Measurements from ENCODE around the gene TRIM8.
A peak's percentile ranks its signal among the peaks of the same experiment; 100 is the strongest.

Gene TRIM8, protein sequence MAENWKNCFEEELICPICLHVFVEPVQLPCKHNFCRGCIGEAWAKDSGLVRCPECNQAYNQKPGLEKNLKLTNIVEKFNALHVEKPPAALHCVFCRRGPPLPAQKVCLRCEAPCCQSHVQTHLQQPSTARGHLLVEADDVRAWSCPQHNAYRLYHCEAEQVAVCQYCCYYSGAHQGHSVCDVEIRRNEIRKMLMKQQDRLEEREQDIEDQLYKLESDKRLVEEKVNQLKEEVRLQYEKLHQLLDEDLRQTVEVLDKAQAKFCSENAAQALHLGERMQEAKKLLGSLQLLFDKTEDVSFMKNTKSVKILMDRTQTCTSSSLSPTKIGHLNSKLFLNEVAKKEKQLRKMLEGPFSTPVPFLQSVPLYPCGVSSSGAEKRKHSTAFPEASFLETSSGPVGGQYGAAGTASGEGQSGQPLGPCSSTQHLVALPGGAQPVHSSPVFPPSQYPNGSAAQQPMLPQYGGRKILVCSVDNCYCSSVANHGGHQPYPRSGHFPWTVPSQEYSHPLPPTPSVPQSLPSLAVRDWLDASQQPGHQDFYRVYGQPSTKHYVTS

DNA sequence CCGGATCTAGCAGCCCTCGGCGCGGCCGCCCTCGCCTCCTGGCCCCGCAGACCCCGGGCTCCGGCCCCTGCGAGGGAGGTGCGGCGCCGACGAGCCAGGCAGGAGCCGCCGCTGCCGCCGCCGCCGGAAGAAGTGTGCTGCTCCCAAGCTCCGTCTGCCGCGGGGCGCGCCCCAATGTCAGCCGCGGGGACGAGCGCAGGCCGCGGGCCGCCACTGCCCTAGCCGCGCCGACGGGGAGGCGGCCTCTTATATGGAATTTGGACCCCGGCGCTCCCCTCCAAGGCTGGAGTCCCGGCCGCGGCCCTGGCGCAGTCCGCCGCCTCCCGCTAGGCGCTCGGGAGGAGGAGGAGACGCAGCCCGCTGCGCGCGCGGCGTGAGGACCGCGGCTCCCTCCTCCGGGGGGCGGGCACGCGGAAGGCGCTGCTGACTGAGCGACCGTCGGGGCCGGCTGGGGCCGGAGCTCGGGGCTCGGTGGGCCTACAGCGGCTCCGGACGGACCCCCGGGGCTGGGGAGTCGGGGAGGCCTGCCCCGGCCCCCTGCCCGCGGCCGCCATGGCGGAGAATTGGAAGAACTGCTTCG, at the start of gene TRIM8:
TSS of gene TRIM8 (plus strand) at position 414 of the 580 bp plus-strand sequence. CDS start at position 553, 139 bp downstream.
- DNase-seq = peak; percentile 69

DNA sequence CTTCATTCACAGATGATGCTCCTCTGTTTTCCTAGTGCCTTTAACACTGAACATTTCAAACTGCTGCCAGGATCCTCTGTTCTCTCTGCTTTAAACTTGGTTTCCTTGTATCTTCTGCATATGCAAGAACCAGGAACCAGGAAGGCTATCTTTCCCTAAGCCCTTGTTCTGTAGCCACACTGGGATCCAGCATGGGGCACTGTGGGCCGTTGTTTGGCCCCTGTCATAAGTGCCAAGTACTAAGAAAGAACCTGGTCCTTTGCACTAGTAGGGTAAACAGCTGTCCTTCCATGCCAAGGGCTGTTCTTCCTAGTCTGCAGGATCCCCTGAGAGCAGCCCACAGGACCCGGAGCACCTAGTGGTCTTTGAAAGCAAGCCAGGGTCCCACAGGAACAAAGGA, 49.0 kb upstream of the TRIM8 start:
- DNase-seq = no peak

DNA sequence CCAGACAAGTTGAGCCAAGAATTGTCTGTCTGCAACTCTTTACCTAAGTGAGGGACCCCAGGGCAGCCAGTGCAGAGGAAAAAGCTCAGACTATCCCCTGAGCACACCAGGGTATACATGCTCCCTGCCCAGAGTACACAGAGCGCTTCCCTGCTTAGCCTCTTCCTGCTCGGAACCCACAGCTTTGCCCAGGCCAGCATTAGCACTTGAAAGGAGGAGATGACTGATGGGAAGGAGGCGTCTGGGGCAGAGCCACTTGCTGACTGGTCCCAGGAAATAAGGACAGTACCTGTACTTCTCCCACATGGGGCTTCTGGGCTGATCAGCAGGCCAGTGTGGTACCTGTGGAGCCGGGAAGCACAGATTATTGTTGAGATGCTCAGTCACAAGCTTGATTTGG, 48.4 kb upstream of the TRIM8 start:
- DNase-seq = no peak

DNA sequence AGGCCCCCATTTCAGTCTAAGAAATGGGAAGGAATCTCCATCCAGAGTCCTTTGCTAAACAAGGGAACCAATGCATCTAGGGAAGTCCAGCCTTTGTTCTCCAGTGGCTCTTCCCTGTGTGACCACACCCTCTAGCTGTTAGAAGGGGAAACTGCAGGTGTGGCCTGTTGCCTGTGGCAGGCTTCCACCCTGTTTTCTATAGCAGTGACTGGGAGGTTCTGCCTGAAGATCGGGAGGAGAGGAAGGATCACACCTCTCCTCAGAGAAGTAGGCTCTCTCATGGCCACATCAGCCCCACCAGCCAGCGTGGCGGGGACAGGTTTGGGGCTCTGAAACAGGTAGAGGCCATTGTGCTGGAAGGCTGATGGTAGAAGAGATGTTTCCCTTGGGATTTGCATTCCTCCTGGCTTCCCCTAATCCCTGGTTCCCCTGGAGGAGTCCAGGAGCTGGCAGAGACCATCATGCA, 47.7 kb upstream of the TRIM8 start:
- peak; percentile 39 for DNase-seq

DNA sequence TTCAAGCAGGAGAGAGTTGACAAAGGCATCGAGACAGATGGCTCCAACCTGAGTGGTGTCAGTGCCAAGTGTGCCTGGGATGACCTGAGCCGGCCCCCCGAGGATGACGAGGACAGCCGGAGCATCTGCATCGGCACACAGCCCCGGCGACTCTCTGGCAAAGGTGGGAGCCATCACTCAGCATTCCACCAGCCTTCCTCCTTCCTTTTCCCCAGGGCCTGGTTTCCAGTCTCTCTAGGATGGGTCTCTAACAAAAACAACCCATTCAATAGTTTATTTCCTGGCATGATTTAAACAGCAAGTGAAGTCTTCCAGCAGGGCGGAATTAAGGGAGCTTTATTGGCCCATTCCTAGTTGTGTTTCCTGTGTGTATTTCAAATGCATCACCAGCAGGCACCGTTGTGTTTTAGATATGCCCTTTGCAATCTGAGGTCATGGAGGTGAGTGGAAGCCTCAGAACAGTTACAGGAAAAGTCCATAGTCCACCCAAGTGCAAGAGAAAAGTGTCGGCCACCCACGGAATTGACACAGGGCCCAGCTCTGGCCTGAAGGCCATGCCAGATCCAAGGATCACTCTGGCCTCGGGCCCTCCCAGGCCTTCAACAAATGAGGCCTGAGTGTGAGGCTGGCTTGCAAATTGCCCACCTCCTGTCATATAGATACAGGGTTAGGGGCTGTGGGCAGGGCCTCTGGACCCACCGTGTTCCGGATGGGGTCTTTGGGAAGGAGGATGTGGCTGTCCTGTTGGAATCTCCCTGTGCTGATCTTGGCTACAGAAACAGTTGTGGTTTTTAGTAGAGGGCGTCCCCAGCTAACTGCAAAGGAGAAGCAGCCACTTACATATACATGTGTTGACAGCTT, 46.9 kb upstream of the TRIM8 start:
- no peak for DNase-seq

DNA sequence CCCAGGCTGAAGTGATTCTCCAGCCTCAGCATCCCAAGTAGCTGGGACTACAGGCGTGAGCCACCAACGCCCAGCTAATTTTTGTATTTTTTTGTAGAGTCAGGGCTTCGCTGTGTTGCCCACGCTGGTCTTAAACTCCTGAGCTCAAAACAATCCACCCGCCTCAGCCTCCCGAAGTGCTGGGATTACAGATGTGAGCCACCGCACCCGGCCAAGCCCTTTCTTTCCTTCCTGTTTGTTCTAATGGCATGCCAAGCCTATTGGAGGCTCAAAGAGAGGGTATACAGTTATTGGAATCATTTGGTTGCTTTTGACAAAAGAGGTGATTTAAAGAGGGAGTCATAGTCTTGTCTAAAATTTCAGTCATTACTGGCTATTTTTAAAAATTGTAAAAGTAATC, 46.0 kb upstream of the TRIM8 start:
- DNase-seq = no peak

DNA sequence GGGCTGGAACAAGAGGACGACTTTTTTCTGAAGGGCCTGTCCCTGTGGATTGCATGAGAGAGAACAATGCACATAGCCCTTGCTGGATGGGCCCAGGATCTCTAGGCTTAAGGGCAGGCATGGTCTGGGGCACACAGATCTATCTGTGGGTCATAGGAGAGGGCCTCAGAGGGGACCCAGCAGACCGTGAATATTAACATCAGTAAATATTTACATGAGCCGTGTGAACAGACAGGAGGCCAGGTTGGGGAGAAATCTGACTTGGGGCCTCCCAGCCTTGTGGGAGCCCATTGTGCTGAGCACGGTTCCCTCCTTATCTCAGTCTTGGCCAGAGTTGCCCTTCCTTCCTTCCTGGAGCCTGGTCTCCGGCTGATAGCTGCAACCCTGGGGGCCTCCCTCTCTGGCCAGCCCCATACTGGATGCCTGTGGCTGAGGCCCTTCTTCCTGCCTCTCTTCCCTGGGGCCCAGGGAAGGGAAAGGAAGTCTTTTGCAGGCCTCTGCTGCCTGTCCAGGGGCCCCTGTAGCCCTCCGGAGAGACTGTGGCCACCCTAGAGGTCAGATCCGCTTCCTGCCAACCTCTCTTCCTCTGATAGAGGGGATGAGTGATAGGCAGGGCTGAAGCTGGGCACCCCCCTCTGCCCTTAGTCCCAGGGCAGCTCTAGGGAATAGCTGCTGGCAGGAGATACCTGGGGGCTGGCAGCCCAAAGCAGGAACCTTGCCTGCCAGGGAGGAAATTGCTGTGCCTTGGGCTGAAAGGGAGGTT, 44.5 kb upstream of the TRIM8 start:
- DNase-seq = no peak

DNA sequence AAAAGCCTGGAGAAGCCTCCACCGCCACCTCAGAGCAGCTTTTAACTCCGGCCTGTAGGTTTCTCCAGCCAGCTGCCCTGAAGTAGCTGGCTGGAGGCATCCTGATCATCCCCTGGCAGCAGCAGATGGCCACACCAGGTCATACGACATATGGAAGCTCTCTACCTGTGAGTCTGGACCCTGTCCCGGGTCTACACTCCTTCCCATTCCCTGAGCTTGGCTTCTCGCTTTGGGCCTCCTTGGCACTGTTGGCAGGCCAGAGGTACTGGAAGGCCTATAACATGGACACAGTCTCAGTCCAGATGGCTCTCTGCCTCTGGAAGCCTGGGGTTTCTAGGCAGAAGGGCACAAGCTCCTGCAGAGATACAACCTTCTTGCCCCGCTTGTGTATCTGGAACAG, 43.5 kb upstream of the TRIM8 start:
- DNase-seq = no peak

DNA sequence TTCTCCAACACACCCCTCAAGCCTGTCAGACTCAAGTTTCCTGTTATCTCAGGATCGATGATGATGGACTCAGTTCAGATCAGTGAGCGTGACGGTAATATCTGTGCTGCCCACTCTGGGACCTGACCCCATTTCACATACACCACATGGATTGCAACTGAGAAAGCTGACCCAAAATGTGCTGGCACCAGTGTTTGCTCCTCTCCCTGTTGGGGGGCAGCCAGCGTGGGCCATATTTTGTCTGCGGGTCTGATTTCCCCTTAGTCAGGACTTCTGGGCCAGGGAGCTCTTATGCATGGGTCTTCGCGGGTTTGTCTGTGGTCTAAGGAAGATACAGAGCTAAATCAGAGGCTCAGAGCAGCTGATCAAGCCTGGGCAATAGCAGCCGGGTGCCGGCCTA, 42.6 kb upstream of the TRIM8 start:
- DNase-seq = no peak

DNA sequence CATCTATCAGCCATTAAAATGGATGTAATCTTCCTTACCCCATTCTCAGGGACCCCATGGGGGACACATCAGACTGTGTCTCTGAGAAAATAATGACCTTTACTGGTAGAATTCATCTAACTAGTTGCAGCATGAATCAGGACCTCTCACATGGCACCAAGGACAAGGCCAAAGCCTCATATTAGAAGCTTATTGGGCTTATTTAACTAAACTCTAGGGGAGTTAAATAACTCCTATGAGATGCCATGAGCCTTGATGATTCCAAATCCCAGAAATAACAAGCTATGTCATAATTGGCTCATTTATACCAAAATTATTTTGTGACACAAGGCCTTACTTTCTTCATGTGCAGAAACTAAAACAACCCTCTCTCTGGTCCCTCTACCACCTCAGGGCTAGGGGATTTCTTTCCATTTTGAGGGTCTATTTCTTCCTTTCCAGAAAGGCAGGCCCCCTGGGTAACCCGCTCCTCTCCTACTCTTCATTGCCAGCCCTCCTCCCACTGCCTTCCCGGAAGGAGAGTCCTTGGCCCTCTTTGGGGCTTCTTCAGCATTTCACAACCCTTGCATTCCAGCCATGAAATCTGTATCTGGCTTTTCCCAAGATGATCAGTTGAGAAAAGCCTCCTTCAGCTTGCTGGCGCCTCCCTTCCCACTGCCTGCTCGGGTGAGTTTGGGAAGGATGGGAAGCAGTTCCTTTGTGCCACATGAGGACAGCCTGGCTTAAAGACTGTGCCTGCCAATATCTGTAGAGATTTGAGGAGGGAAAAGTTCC, 41.8 kb upstream of the TRIM8 start:
- no peak for DNase-seq

DNA sequence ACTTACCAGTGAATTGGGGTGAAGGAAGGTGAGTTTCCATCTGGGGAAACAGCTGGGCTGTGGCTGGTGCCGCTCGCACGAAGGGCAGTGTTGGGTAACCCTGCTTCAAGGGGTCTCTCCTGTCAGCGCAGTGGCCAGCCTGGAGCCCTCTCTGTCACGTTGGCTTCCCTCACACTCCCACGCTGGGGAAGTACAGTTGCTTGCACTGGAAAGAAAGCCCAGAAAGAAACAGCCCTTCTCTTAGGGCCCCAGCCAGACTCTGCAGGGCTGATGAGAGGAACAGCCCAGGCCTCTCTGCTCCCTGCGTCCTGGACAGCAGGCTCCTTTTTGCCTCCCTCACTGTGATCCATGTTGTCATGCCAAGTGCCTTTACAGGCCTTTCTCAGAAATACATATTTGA, 40.3 kb upstream of the TRIM8 start:
- DNase-seq = no peak

DNA sequence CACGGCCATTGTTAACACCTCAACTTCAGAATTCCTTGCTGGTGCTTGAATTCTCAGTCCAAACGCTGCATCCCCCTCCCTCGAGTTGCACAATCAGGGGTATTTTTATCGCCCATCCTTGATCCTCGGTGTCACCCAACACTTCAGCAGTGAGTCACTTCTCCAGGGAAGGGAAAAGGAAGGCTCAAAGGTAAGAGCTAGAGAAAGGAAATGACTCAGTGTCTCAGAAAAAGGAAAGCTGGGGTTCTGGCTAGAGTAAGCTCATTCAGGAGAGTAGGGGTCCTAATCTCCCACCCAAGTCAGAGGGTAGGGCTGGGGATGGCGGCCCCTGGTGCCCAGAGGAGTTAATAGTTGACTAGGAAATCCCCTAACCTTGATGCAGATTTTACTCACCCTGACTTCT, 39.8 kb upstream of the TRIM8 start:
- DNase-seq = no peak

DNA sequence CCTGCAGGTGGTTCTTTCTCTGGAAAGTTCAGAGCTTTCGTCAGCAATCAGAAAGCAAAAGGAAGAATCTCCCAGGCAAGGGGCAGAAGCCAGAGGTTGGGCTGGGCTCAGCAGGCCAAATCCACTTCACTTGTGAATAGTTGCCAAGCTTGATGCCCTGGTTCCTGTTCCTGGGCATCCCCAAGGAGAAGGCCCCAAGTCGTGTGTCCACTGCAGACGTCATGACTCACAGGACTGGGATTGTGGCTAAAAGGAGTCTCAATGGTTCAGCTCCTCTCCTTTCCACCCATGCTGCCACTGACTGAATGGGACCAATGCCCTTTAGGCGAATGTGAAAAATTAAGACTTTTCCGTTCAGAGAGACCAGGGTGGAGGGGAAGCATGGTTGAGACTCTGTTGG, 38.6 kb upstream of the TRIM8 start:
- DNase-seq = no peak

DNA sequence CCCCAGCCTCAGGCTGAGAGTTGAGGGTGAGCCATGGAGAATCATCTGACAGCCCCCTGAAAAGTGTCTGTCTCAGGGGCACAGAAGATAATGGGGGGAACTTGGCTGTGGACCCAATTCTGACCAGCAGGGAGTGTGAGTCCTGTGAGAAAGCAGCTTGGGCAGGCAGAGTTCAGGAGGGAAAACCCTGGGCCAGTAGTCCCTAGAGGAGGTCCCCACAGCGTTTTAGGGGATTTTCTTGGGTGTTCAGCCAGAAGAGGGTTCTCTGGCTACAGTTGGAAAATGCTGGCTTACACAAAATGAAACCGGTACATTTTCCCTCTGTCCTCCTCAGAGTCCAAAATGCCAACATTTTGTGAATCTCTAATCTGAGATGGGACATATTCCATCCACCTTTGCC, 35.8 kb upstream of the TRIM8 start:
- DNase-seq = no peak

DNA sequence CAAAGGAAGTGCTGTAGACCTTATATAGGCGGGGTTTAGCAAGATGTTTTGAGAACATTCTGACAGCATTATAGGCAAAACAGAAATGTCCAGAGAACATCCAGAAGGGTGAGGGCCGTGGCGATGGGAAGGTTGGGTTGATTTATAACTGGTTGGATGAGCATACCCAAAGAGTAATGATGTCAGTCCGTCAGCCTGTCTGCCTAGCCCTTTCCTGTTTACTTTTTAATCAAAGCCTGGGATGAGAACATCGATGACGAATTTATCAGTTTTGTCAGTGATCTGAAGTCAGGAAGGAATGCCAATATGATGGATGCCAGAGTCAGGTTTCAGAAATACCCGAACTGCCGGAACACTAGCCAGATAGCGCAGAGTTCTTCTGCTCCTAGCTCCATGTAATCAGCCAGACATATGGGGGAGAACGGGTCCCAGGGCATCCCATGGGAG, 33.8 kb upstream of the TRIM8 start:
- no peak for DNase-seq

DNA sequence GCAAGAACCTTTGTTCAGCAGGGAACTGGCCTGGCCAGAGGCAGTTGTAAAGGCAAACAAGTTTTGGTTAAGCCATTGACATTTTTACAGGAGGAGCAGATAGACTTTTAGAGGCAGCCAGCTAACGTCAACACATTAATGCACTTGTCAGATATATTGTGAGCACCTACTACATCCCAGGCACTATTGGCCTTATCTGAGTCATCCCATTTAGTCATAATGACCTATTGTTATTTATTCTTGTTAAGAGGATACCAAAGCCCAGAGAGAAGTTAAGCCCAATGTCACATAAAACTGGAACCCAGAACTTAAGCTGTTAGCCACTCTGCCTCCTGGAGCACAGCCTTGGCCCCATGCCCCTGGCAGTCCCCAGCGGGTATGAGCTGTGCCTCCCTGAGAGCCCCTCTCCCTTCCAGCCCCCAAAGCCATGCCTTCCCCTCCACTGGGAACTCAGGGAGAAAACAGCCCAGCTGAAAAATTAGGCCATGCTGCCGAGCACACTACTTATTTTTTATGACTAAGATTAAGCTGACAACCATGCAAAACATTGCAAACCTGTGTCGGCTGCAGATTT, 32.7 kb upstream of the TRIM8 start:
- no peak for DNase-seq

DNA sequence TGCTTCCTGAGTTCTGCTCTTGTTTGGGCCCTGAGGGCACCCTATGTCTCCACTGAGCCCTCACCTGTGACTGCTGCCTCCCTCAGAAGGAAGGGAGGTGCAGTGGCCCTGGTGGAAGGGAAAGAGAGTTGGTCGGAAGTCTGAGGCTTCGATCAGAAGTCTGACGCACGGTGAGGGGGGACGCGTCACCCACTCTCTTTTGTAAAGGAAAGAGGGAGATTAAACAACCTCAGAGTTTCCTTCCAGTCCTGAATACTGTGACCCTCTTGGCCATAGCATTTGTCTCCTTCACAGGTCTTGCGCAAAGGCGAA, 31.4 kb upstream of the TRIM8 start:
- no peak for DNase-seq

DNA sequence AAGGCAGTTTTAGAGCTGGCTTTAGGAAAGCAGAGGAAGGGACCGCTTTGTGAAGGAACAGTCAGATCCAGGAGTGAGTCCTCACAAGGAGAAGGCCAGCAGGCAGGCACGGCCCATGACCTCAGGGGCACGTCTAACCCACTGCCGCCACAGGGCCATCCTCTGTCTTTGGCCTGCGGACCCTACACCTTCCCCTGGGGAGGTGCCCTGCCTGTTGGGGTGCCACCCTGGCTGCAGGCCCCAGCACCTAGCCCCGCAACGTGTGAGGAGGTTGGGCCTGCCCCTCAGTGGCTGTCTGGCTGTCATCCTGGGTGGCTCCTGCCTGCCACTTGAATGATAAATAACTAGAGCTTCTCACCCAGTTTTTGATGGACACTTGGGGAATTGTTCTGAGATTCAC, 31.0 kb upstream of the TRIM8 start:
- no peak for DNase-seq

DNA sequence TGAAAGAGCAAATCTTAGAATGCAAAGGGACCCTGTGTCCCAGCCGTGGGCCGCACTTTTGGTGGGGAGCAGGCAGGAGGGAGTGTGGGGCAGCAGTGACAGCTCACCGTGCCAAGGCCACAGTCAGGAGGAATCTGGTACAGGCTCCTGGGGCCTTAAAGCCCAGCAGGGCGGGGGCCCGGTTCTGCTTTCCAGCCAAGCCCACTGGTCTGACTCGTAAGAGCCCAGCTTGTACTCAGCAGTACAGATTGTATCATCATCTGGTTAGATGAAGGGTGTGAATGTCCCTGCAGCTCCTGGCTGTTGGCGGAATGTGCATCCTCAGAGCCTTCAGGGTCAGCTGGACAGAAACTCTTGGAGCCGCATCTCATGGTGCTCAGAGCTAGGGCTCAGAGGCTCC, 30.5 kb upstream of the TRIM8 start:
- DNase-seq = no peak

DNA sequence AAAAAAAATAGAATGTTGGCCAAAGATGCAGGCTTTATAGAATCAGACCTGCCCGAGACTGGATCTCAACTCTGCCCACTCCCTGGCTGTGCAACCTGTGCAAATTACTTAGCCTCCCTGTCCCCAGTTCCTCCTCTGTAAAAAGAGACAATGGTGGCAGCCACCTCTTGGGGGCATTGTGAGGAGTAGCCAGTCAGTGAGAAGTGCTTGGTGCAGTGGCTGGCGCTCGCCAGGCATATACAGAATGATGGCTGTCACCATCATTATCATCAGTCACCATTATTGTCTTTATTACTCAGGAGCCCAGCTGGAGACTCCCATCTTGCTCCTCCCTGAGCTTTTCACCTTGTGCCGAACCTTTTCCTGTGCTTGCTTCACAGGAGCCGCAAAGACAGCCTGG, 29.4 kb upstream of the TRIM8 start:
- DNase-seq = no peak

DNA sequence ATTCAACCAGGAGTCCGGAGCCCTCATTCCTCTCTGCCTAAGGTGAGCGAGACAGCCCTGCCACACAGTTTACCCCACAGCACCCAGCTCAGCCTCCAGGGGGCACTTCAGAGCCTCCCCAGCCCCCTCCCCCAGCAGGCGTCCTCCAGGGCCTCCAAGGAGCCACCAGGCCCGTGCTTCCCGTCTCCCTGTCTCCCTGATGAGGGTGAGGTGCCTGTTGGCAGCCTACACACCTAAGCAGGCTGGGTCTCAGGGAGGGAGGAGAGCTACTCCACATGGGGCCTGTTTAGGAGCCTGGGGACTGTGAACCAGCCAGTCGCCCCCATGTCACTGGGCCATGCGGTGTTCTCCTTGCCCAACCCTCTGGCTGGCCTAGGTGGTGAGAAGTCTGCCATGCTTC, 28.9 kb upstream of the TRIM8 start:
- DNase-seq = no peak

All from activated CD4-positive, alpha-beta T cell treated with anti-CD3 and anti-CD28 coated beads, Interleukin-10, Interleukin-2, amounts not matched to agents 100 ng/mL and 50 ng/mL, durations not matched to agents 16 hours and 8 hours (primary cell).